Esophagus squamous epithelium (tissue), 5 donors: ENCODE data around the gene RCAN1. TPM values are rescaled to one million over a fixed set of nuclear protein-coding genes. Genes with fewer than 3 reads are reported as not detected.

Experiments
- DNase-seq: peaks from one replicate; lab custom pipeline; 2025; lab: John Stamatoyannopoulos, UW
- H3K27ac ChIP-seq, 4 donors: fragments of 200-600 bp; sonication (generic); one replicate each; pipeline ENCODE4 v1.5.1; 2016 to 2019; ENCODE audit warnings: mild to moderate bottlenecking in 1 of 4
- H3K27me3 ChIP-seq, 4 donors: fragments of 200-600 bp; sonication (generic); 1 replicate in 3 of 4; 2 replicates in 1 of 4; pipeline versions ENCODE4 v1.5.1 to v1.6.0; 2017 to 2021; ENCODE audit warnings: antibody characterized with exemption in 1 of 4
- H3K36me3 ChIP-seq, 3 donors: fragments of 200-600 bp; sonication (generic); one replicate each; pipeline ENCODE4 v1.5.1; 2016 to 2019
- H3K4me1 ChIP-seq, 3 donors: fragments of 200-600 bp; sonication (generic); one replicate each; pipeline ENCODE4 v1.5.1; 2017 to 2019
- H3K4me3 ChIP-seq, 4 donors: fragments of 200-600 bp; sonication (generic); 1 replicate in 3 of 4; 2 replicates in 1 of 4; pipeline ENCODE4 v1.5.1; 2016 to 2019; ENCODE audit warnings: mild to moderate bottlenecking in 2 of 4, moderate library complexity in 1 of 4
- H3K9me3 ChIP-seq, 3 donors: fragments of 200-600 bp; sonication (generic); one replicate each; pipeline ENCODE4 v1.5.1; 2016 to 2019
- POLR2A ChIP-seq, 4 donors: fragments of 450-650 bp; IDR thresholded peaks; one replicate each; pipeline ENCODE4 v1.6.1; 2017; ENCODE audit warnings: antibody characterized with exemption in 4 of 4, mild to moderate bottlenecking in 4 of 4, moderate library complexity in 3 of 4
- WGBS, 2 donors: methylation state at CpG; one replicate each; pipeline ENCODE4 v1.1.5; 2018; 5-methylcytosine and 5-hydroxymethylcytosine counted together
- intact Hi-C: fragments of 100-400 bp; cut with DNase I; formaldehyde crosslinking; loops from one replicate; pipeline ENCODE4 v1.15.0; 2022
- total RNA-seq, 4 donors: library from RNA; depleted of rRNA; stranded (reverse); fragments of >200 nt; gene quantifications; one replicate each; pipeline ENCODE4 v1.1.0, GENCODE V29; 2016
- TF ChIP-seq, protein P1 (sequence below), 6 experiments: fragments of 450-650 bp in 4 of 6; fragments of 200-600 bp in 2 of 6; sonication (generic) in 2 of 6; IDR thresholded peaks; one replicate each; pipeline ENCODE4 v1.5.1; 2016 to 2019; ENCODE audit warnings: antibody characterized with exemption in 6 of 6, mild to moderate bottlenecking in 4 of 6, moderate library complexity in 4 of 6
- donor health status: DM: yes; HTN: yes; CAD: no.

The RCAN1 gene
- total RNA-seq, 4 donors from 2014 or later: 12.4 to 21.0 (median 17.0) TPM

DNA sequence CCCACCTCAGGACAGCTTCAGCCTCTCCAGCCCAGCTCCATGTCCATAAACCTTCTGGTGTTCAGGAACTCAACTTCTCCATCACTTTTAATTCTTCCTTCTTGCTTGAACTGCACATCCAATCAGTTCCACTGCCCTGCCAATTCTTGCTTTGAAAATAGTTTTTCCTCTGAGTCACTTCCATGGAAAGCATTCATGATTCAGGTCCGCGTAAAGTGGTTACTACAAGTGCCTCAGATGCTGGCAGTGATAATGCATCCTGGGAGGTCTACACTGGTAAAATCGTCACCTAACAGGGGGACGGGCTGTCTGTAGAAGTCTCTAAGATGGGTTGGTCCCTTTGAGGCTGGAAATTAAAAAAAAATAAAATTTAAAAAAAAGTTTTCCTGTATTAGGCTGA, 25.9 kb upstream of the RCAN1 start:
- TF ChIP-seq, protein P1, sequence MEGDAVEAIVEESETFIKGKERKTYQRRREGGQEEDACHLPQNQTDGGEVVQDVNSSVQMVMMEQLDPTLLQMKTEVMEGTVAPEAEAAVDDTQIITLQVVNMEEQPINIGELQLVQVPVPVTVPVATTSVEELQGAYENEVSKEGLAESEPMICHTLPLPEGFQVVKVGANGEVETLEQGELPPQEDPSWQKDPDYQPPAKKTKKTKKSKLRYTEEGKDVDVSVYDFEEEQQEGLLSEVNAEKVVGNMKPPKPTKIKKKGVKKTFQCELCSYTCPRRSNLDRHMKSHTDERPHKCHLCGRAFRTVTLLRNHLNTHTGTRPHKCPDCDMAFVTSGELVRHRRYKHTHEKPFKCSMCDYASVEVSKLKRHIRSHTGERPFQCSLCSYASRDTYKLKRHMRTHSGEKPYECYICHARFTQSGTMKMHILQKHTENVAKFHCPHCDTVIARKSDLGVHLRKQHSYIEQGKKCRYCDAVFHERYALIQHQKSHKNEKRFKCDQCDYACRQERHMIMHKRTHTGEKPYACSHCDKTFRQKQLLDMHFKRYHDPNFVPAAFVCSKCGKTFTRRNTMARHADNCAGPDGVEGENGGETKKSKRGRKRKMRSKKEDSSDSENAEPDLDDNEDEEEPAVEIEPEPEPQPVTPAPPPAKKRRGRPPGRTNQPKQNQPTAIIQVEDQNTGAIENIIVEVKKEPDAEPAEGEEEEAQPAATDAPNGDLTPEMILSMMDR (IDR thresholded peaks at IDR 0.05): no peak
- no peak for TF ChIP-seq POLR2A (IDR thresholded peaks at IDR 0.05)
- no peaks in the 10 kb centered on the region for H3K9me3 ChIP-seq
- peaks cover 0 to 15% (median 8%) of the 10 kb centered on the region in 3 donors for H3K4me1 ChIP-seq
- WGBS, 2 donors: 34 to 40% methylated on average over 4 of the region's 4 CpGs
- no peak overlapping the region for H3K27ac ChIP-seq
- no peaks in the 10 kb centered on the region for H3K27me3 ChIP-seq
- H3K4me3 ChIP-seq: no peak overlapping the region
- H3K36me3 ChIP-seq: no peaks in the 10 kb centered on the region
- intact Hi-C loops: no loop called here
- no peak for DNase-seq

GRCh38 chr21:34639882-34640788, 25.2 kb upstream of the RCAN1 start:
- peaks cover 0 to 4% (median 0%) of the 10 kb centered on the region in 4 donors for H3K27me3 ChIP-seq
- H3K36me3 ChIP-seq: no peaks in the 10 kb centered on the region
- peaks cover 0 to 15% (median 8%) of the 10 kb centered on the region in 3 donors for H3K4me1 ChIP-seq
- DNase-seq: no peak
- intact Hi-C loops: no loop called here
- peak overlapping the region in 1 of 4 donors; percentile 12 for H3K4me3 ChIP-seq
- no peak overlapping the region for H3K27ac ChIP-seq
- 30 to 35% methylated on average over 9 of the region's 9 CpGs for WGBS, 2 donors
- TF ChIP-seq, protein P1 (IDR thresholded peaks at IDR 0.05): no peak
- TF ChIP-seq POLR2A (IDR thresholded peaks at IDR 0.05): no peak
- no peaks in the 10 kb centered on the region for H3K9me3 ChIP-seq

DNA sequence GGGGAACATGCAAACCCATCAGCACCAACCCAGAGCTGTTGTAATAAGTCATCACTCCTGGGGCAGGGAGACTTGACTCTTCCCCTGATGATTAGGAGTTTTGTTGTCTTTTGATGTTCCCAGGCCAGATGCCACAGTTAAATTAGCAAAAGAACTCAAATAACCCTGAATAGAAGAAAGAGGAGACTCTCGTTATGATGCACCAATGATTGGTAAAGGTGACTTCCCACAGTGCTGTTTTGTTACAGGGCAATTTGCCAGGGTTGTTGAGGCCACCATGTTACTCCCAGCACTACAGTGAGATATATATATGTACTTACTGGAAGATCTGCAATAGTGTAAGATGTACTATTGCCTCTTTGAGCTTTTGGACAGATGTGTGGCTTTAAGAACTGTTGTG, 24.3 kb upstream of the RCAN1 start:
- WGBS, 2 donors: 78 to 80% methylated on average over 1 of the region's 1 CpG
- H3K36me3 ChIP-seq: no peaks in the 10 kb centered on the region
- DNase-seq: no peak

DNA sequence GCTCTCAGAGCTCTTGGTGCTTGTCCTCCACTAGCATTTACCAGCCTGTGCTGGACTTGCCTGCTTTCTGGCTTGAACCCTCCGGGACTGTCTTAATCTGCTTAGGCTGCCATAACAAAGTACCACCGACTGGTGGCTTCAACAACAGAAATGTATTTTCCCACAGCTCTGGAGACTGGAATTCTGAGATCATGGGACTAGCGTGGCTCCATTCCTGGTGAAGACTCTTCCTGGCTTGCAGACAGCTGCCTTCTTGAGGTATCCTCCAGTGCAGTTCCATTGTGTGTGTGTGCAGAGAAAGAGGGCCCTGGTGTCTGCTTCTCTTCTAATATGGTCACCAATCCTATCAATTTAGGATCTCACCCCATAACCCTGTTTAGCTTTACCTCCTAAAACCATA, 22.0 kb upstream of the RCAN1 start:
- Histone ChIP-seq H3K27me3 (peaks cover 0 to 34% (median 0%) of the 10 kb centered on the region in 4 donors), H3K4me1 (peaks cover 0 to 15% (median 8%) of the 10 kb centered on the region in 3 donors), H3K36me3 (no peaks in the 10 kb centered on the region), H3K4me3 (no peak overlapping the region), H3K27ac (no peak overlapping the region), H3K9me3 (no peaks in the 10 kb centered on the region)
- 77 to 89% methylated on average over 2 to 3 of the region's 3 CpGs for WGBS, 2 donors
- DNase-seq: no peak
- TF ChIP-seq, protein P1 (IDR thresholded peaks at IDR 0.05): no peak
- no peak for TF ChIP-seq POLR2A (IDR thresholded peaks at IDR 0.05)
- intact Hi-C loops: no loop called here

More for the DNA sequence above, 24.3 kb upstream of the RCAN1 start:
- peaks cover 0 to 13% (median 0%) of the 10 kb centered on the region in 4 donors for H3K27me3 ChIP-seq
- peaks cover 0 to 15% (median 8%) of the 10 kb centered on the region in 3 donors for H3K4me1 ChIP-seq
- TF ChIP-seq, protein P1 (IDR thresholded peaks at IDR 0.05): no peak
- TF ChIP-seq POLR2A (IDR thresholded peaks at IDR 0.05): no peak
- intact Hi-C loops: no loop called here
- H3K4me3 ChIP-seq: no peak overlapping the region
- H3K27ac ChIP-seq: no peak overlapping the region
- H3K9me3 ChIP-seq: no peaks in the 10 kb centered on the region

- TF ChIP-seq, protein P1 (IDR thresholded peaks at IDR 0.05): peak in 1 of 6 experiments; percentile 24
- TF ChIP-seq POLR2A (IDR thresholded peaks at IDR 0.05): no peak
- intact Hi-C loops: no loop called here
- Histone ChIP-seq H3K27ac (no peak overlapping the region), H3K36me3 (no peaks in the 10 kb centered on the region), H3K4me3 (no peak overlapping the region), H3K4me1 (peaks cover 0 to 5% (median 3%) of the 10 kb centered on the region in 3 donors), H3K9me3 (no peaks in the 10 kb centered on the region), H3K27me3 (peaks cover 0 to 43% (median 0%) of the 10 kb centered on the region in 4 donors)
- 63 to 81% methylated on average over 2 of the region's 3 CpGs for WGBS, 2 donors
- no peak for DNase-seq
Observed at GRCh38 chr21:34635307-34635706, 20.4 kb upstream of the RCAN1 start.
